OCI-M2 (cell line): ENCODE data around the gene OTUD4.

ENCODE experiments used
- DNase-seq: peaks from one replicate; lab custom pipeline; 2025; ENCODE audit not compliant: unreplicated experiment; lab: John Stamatoyannopoulos, UW

Gene OTUD4

DNA sequence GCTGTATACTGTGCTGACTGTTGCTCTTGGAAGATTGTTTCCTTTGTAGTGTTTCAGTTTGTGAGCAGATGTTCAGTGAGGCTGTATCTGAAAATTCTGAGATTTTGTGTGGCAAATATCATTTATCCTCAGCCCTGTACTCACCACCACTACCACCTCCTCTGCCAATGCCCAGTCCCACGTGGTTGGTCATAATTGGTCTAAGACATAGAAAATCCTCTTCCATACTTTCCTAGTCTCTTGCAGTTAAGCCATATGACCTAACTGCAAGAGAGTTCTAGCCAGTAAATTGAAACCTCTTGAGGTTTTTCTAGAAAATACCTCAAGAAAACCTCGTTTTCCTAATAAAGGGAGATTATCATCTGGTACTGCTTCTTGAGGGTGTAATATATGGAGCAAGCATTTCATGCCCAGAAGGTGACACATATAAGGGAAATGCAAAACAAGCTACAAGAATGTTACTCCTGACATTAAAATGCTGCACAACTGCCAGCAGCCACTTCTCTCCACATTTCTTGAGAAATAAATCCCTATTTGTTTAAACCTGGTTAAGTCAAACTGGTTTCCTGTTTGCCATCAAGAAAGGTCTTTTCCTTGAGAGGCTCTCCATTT, 49.5 kb downstream of the OTUD4 start:
- no peak for DNase-seq

DNA sequence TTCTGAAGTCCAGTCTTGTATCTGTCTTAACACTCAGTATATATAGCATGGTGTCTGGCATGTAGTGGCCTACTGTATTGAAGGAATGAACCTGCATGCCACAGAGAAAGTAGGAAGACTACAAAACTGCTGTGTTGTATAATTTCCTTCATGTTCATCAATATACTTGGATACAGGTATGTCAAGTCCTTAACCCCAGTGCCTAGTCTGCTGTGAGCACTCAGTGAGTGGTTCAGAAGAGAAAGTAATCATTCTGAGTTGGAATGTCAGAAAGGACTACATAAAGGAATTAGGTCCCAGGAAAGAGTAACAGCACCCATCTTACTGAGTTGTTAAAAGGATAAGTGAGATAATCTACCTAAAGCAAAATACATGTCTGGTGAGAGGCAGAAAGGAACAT, 50.3 kb downstream of the OTUD4 start:
- no peak for DNase-seq

DNA sequence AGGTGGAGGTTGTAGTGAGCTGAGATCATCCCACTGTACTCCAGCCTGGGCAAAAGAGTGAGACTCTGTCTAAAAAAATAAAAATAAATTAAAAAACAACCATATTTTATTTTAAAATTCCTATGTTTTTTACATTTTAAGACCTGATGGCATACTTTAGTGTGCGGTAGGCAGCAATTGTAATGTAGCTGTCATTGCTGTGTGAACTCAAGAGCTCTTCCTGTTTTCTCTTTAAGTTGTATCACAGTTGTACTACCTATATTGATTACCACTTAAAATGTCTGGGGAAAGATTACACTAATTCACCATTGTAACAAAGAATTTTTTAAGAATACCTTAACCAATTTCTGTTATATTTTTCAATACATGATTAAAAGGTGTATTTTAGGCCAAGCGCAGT, 55.0 kb downstream of the OTUD4 start:
- DNase-seq, result no peak

DNA sequence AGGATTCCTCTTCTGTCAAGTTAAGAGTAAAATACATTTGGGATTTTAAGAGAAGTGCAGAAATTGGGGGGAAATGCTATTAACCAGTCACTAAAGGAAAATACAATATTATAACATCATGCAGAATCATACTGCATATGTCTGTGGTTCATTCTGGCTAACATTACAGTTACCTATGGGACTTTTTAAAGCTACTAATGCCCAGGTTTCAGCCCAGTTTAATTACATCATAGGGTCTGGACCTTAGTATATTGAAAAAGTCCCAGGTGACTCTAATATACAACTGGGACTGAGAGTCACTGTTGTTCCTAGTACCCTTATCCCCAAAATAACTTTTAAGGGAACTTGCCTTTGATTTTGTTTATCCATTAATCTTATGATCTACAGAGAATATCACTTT, 72.3 kb downstream of the OTUD4 start:
- DNase-seq, result no peak

DNA sequence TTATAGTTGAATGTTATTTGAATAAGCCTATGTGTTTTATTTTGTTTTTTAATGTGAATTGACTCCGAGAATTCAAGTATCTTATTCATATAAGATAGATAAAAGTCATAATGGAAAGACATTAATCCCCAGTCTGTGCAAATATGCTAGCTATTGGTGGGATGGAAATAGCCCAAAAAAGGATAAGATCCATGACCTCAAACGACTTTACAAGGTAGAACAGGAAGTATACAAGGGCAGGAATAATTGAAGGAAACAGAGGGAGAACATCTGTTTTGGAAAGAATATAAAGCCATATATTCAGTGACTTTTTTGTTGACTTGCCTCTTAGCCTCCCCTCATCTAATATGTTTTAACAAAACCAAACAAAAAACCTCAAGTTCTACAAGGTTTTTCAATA, 73.3 kb downstream of the OTUD4 start:
- no peak for DNase-seq

DNA sequence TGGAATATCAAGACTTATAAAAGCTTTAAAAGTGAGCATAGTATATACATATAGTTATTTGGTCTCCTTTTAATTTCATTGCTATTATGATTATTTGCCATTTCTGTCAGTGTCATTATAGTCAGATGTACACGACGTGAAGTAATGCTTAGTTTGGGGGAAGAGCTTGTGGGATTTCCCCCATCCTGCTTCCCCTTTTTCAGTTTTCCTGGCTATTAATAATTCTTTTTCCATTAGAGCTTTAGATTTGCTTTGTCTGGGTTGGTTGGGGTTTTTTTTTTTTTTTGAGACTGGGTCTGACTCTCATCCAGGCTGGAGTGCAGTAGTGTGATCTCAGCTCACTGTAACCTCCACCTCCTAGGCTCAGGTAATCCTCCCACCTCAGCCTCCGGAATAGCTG, 76.9 kb downstream of the OTUD4 start:
- DNase-seq, result no peak

DNA sequence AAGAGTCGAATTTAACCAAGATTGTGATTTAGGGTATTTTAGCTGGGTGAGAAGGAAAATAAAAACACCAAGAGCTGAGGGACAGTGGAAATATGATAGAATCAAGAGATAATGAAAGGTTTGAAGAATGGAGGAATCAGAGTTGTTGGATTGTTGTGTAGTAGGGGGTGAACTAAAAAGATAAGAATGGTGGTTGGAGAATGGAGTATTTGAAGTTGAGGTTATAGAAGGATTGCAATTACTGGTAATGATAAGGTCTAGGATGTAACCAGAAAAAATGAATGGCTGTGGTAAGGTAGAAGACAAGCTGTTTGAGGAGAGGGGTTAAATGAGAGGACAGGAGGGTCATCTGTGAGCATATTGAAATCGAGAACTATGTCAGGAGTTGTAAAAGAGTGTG, 77.8 kb downstream of the OTUD4 start:
- DNase-seq, result no peak

DNA sequence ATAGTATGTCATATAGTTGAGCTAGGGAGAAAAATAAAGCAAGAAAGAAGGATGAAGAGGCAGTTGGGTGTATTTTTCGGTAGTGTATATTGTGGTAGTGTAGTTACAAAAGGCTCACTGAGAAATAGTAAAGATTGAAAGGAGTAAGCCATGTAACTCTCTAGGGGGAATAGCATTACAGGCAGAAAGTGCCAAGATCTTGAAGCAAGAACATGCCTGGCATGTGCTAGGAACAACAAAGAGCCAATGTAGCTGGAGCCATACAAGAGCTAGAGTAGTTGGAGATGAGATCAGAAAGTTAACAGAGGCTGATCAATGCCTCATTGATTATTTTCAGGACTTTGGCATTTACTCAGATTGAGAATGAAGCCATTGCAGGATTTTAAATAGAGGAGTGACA, 79.3 kb downstream of the OTUD4 start:
- no peak for DNase-seq

DNA sequence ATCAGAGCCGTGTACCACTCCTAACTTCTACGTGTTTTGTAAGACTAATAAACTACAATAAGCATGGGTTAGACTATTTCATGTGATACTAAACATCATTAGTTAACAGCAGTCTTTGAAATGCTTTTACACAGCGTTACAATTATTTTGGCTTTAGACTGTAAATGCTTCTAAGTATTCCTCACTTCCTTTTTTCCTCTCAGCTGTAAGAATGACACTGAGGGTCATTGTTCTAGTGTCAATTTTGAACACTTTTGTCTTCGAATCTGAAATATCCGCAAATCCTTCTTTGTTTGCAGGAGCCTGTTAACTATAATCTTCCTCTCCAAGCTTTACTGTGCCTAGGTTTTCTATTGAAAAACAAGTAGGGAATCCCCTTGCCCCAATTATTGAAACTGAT, 80.7 kb downstream of the OTUD4 start:
- DNase-seq, result no peak

DNA sequence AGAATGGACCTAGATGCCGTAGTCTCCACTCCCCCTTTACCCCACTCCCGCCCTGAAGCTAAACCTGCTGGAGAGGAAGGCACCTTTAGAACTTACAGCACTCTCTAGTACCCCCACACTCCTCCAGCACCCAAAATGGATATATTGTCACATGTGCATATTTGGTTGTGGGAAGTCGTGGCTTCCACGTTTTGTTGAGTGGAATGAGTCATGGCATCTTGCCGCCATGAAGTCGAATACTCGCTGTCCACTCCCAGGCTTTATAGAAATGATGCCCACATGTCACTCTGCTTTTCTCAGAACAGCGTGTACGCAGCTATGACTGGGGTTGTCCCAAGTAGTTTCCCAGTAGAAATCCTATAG, 81.7 kb downstream of the OTUD4 start:
- DNase-seq, result no peak

DNA sequence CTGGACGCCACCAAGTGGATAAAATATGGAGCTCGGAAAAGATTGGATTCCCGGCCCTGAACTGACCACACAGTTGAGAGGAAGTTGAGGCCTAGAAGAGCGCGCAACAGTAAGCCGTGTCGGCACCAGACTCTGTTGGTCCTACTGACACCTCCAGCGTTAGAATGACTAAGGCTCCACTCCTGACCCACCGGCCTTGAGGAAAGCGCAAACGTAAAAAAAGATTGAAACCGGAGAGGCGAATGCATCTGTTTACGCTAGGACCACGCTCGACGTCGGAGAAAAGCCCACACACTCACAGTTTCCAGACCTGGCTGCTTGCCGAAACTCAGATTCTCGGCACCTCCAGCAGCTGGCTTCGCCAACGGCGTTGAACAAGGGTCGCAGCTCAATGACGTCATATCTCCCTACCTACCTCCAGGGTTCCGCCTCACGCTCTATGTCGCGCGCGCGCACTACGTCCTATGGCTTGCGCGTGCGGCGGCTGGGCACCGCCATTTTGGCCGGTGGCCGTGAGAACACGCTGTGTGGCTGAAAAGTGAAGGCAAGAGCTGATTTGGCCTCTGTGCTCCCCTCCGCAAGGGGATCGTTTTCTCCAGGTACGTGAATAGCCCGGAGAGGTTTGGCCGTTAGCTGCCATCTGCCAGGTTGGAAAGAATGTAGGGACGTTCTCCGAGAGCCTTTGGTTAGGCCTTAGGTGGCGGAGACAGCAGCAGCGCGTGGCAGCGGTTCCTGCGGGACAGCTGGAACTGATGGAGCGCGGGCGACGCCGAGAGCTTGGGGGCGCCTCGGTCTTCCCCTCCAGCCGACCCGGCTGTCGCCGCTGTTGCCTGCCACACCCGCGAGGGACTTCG, 82.3 kb downstream of the OTUD4 start, which contains the start of the genes ABCE1 and ANAPC10:
ABCE1 (plus strand) TSS at position 491 of the 854 bp plus-strand sequence. CDS start 6,102 bp downstream, outside the sequence.
ANAPC10 (minus strand) TSS at position 376 of the 854 bp plus-strand sequence. CDS start 2,097 bp downstream, outside the sequence.
- peak; percentile 92 for DNase-seq

DNA sequence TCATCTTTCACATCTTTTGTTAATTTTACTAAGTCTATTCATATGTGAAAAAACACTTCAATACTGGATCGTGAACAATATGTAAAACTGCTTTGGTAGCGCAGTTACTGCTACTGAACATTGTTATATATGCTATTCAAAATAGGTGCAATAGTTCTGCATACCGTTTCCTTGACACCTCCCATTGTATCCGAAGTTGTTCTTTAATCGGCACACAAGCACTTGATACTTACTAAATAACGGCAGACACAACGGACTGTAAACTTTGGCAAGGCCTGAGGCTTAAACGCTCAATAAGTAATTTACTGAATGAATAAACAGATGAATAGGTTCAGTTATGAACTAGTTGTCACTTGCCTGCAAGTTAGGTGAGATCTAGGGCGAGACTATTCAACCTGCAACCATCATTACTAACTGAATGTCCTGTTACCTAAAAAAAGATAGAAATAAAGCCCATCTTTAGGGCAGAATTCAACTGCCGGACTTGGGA, 83.0 kb downstream of the OTUD4 start:
- no peak for DNase-seq

DNA sequence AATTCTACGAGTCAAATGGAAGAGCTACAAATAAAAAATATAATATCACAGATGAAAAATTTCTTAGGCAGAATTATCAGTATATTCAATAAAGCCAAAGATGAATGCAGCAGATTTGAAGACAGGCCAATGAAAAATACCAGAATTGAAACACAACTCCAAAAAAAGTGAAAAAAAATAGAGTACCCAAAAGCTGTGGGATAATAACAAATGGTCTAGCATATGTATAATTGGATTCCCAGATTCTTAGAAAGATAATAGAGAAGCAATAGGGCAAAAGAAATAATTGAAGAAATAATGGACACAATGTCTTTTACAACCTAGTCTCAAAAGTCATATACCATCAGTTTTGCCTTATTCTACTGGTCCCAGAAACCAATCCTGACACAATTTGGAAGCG, 86.8 kb downstream of the OTUD4 start:
- no peak for DNase-seq

DNA sequence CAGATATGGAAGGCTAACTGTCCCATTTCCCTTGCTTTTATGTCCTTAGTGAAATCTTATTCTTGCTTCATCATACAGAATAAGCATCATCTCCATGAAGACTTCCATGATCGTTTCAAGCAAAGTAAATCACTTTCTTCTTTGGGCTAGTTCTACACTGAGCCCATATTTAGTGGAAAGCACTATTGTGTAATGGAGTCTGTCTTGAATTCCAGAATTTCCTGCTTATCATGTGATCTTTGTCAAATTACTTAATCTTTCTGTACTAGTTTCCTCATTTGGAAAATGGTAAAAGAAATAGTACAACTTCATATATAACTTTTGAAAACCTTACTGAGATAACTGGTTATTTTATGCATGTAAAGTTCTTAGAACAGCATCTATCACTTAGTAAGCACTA, 90.0 kb downstream of the OTUD4 start:
- DNase-seq, result no peak

DNA sequence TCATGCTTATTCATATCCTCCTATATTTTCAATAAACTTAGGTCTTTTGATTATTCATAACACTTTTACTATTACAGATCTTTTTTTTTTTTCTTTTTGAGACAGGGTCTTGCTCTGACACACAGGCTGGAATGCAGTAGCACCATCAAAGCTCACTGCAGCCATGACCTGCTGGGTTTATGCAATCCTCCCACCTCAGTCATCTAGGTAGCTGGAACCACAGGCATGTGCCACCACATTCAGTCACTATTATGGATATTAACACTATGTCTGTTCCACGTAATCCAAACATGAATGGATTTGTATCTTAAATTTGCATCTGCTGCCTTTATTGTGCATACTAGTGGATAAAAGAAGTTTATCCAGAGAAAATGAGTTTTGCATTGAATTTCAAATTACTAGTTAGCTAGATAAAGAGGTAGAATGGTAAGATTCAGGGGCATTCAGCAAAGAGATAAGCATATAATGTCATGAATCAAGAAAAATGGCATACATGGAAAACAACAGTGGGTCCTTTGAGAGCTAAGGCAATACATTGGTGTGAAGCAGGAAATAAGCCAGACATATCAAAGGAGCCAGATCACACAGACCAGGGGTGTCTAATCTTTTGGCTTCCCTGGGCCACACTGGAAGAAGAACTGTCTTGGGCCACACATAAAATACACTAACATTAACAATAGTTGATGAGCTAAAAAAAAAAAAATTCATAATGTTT, 96.3 kb downstream of the OTUD4 start:
- DNase-seq, result no peak
